GM04504 (cell line): Measurements from ENCODE around the gene CYB5D1.
A peak's percentile ranks its signal among the peaks of the same experiment; 100 is the strongest.
"Not testable (repeated sequence)": the region's sequence is repeated elsewhere in the genome, so short reads cannot be mapped to it uniquely, and the experiment has no call there.

ENCODE experiments used
- DNase-seq: peaks from one replicate; pipeline ENCODE4 v3.0.0-alpha.2; 2012; ENCODE audit warnings: low read depth

The CYB5D1 gene

DNA sequence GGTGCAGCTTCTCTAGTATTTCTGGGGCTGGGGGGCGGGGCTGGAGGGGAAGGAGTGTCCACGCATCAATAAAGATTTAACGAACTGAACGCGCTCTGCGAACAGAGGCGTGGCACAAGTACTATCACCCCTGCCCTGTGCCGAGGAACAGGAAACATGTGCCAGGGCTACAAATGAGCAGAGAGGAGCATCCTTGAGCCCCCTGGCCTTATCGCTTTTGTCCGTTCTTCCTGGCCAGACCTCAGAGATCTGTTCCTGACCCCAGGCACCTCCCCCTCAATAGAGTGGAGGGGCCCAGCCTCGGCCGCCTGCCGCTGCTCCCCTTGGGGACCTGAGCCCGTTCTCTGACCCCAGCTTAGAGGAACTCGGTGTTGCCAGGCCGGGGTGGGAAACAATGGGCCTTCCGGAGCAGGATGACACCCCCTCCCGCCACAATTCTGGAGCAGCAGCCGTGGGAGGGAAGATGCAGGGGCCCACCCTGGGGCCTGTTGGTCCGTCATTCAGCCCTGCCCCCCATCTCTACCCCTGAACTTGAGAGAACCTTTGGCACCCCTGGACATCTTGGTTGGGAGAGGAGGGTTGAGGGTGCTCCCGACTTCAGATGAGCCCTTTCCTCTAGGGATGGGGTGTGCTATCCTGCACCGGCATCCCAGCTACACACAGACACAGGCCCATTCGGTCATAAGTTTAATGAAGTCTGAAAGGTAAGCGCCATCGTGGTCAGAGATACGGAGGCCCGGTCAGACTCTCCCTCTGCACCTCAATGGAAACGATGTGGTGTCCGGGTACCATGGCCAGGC lies 1.6 kb upstream of the CYB5D1 start:
- no peak for DNase-seq

DNA sequence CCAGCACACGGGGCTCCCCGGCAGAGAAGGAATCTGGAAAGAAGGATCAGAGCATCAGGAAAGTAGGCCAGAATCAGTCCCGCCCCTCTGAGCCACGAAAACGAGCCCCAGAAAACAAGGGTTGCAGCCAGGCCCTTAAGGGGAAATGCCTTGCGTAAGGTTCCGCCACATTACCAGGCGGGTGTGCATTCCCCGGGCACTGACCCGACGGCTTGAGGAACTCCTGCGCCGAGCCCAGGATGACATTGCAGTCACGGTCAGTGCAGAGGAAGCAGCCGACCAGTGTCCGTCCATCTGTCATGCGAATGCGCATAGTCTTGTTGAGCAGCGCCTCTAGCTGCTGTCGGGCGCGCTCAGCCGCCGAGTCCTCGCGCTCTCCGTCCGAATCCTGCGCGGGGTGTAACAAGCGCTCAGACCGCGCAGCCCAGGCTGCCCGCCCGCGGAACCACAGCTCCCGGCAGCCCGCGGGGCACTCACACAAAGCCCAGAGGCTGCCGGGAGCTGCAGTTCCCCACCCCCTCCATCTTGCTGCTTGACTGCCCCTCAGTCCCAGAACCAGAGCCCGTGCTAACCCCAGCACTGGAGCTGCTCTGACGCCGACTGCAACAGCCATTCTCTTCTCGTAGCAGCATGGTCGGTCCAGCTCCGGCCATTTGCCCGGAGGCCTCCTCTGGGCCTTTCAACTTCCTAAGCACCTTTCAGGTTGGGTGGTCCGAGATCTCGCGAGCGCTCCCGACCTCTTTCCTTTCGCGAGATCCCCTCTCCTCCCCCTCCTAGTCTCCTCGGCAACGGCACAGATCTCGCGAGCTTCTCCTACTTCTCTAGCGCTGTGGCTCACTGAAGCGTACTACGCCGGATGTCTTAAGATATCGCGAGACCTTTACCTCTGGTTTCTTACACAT lies 741 bp upstream of the CYB5D1 start, which contains the start of gene NAA38:
TSS of gene NAA38 (minus strand) at position 749 of the 902 bp plus-strand sequence. CDS start at position 653, 96 bp downstream.
- DNase-seq = peak; percentile 99

DNA sequence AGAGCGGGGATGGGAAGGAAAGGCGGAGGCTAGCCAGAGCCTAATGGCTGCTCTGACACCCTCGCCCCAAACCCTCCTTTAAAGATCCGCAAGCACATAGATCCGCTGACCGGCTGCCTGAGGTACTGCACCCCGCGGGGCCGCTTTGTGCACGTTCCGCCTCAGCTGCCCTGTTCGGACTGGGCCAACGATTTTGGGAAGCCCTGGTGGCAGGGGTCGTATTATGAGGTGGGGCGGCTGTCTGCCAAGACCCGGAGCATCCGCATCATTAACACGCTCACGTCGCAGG lies 663 bp downstream of the CYB5D1 start:
- peak; percentile 22 for DNase-seq

DNA sequence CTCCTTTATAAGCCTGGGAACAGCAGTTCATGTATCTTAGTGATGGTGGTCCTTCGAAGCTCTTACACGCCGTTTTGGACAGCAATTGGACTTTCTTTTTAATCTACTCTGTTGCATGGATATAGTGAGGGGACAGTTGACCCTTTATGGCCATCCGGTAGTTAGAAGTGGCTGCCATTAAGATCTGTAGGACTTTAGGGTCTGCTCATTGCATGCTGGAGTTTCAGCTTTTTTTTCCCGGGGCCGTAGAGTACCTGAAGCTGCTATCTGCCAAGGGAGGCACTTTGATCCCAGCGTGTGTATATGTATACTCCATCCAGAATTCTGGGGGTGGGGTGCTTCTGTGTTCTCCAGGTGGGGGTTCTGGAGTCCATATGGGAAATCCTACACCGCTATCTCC lies 1.2 kb downstream of the CYB5D1 start:
- no peak for DNase-seq

DNA sequence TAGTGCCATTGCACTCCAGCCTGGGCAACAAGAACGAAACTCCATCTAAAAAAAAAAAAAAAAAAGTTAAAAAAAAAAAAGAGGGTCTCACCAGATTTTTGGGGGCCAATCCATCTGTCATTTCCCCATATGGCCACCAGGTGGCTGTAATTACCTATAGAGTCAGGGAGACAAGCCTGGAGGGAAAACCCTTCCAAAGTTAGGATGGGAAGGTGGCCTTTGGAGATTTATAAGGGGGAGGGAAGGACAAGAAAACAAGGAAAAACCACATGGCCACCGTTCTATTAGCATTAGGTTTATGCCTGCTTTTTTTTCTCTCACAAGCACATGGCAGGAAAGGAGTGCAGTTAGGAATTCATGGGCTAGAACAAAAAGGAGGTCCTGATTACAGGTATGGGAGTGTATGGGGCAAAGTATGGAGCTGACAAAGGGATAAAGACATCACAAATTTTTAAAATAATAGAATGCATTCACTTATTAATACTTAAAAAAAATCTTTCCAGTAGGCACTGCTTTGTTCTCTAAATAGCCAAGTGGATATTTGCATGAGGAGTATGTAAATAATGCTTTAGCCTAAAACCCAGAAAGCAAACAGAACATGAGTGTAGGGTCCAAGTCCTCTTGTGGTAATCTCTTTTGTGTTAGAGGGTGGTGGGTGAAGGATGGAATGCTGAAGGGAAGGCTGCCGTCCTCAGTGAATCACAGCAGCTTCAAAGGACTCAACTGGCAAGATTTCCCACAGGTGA lies 5.1 kb downstream of the CYB5D1 start:
- DNase-seq = no peak

DNA sequence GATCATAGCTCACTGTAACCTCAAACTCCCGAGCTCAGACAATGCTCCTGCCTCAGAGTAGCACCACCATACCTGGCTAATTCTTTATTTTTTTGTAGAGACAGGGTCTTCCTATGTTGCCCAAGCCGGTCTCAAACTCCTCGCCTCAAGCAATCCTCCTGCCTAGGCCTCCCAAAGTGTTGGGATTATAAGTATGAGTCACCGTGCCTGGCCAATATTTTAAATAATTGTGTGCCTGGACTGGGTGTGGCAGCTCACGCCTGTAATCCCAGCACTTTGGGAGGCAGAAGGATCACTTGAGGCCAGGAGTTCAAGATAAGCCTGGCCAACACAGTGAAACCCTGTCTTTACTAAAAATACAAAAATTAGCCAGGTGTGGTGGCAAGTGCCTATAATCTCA lies 6.6 kb downstream of the CYB5D1 start:
- not testable (repeated sequence) for DNase-seq

DNA sequence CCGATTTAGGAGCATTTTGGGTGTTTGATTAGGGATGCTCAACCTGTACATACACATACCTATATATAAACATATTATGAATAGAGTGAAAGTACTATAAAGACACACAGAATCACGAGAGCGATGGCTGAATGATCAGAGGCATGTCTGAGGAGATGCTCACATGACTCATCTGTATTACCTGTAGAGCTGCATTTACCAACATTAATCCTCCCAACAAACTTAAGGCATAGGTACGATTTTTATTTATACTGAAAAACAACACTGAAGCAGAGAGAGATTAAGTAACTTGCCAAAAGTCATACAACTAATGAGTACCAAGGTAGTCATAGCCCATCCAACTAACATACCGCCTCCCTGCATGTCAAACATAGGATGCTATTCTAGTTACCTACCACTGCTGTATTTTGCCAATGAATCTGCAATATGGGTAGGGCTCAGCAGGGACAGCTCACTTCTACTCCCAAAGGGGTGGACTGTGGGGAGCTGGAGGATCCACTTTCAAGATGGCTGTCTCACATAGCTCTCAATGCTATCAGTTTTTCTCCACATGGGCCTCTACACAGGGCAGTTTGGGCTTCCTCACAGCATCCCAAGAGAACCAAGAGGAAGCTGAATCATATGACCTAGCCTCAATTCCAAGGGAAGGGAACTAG lies 7.3 kb downstream of the CYB5D1 start:
- DNase-seq = no peak

DNA sequence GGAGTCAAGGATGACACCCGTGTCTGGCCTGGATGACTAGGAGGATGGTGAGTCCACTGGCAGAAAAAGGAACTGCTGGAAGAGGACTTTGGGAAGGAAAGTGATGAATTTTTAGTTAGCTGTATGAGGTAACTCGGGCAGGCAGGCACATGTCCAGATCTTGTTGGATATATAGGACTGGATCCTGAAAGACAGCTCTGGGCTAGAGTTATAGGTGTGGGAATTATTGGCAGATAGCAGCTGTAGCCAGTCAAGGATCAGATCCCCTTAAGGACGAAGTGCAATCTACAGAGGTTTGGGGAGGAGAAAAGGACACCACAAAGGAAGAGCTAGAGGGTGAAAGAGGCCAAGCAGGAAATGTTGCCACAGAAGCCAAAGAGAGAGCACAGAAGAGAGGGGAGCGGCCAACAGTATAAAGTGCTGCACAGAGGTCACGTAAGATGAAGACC lies 10.1 kb downstream of the CYB5D1 start:
- no peak for DNase-seq

DNA sequence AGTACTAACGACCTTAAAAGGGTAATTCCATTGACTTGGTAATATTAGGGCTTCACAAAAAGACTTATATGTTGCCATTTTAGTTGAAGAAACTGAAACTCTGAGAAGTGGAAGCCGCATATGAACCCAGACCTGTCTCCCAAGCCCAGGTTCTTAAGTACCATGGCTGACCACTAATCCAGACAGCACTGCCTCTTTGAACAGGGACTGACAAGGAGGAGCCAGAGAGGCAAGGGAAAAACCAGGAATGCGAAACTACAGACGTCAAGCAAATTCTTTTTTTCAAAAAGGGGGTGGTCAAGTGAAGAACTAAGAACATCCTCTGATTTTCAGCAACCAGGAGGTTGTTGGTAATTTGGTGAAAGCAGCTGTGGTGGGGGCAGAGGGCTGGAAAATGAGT lies 15.2 kb downstream of the CYB5D1 start:
- DNase-seq = no peak

DNA sequence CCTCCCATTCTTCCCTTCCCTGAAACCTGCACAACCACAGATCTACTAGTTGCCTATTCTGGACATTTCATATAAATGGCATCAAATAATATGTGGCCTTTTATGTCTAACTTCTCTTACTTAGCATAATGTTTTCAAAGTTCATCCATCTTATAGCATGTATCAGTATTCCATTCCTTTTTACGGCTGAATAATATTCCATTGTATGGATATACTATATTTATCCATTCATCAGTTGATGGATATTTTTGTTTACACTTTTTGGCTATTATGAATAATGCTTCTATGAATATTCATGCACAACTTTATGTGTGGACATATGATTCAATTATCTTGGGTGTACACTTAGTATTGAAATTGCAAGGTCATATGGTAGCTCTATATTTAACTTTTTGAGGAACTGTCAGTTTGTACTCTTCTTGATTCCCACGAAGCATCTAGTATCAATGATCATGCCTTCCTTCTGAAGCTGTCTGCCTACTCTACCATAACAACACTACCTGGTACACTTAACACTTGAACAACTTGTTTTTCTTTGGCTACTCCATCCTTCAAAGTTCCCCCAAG lies 18.1 kb downstream of the CYB5D1 start:
- DNase-seq = no peak

DNA sequence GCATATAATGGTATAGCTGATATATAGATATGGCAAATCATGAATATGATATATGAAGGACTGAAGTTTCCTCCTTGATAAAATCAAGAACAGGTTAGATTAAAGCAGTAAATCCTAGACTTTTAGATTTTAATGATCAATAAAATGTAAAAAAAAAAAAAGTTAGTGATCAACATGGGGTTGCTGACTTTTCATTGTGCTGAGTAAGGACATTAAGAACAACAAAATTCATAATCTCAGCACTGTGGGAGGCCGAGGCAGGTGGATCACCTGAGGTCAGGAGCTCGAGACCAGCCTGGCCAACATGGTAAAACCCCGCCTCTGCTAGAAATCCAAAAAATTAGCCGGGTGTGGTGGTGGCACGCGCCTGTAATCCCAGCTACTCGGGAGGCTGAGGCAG lies 20.4 kb downstream of the CYB5D1 start:
- no peak for DNase-seq

DNA sequence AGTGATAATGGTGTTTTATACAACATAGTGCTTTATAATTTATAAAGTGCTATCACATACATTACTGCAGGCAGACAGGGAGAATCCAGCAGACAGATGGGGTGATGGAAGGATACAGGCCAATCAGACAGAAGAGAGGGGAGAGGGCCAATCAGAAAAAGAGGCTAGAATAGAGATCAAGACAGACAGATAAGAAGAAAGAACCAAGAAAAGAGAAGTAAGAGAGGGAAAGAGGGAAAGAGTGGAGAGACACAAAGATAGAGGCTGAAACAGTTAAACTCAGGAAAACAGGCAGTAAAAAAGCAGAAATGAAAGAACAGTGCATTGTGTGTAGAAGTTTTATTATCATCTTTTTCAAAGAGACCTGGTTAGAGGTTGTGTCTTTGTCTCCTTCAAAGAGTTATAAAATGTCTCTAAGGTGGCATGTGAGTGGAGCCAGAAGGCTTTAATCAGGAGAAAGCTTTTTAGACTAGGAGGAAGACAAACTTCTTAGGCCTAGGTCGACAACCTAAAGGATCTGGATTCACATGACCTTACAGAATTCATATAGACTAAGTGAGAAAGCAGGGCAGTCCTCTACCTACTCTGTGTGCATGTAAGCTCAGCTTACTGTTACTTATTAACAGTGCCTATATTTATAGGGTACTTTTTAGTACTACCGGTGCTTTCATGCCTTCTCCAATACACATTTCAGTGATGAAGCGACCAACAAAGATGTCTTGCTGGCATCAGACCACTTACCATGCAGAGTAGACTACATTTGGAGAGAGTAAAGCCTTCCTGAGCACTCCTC lies 22.5 kb downstream of the CYB5D1 start:
- no peak for DNase-seq

DNA sequence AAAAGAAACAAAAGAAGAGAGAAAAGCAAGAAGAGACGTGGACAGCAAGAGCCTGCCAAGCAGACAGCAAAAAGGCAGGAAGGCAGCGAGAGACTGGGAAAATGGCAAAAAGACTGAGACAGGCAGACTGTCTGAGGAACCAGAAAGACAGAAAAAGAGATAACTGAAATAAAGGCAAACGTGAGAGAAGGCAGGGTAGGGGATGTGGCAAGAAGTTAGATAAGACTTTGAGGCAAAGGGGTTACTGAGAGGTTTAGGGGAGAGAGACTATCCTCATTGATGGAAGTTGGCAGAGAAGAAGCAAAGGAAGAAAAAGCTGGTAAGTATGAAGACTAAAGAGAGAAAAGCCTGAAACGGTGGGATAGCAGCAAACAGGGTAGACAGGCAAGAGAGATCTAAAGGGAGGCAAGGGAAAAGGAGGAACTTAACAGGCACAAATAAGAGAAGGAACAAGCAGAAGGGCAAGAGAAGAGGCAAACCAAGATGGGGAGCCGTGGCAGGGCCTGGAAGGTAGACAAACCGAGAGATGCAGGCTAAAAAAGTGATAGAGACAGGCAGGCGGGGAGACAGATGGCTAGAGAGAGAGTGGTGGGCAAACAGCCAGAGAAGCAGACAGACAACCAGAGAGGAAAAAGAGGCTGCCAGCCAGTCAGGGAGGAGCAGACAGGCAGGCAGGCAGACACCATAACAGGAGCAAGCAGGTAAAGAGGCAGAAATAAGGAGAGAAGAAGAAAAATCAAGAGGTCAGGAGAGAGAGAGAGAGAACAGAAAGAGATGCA lies 23.7 kb downstream of the CYB5D1 start:
- DNase-seq = no peak

DNA sequence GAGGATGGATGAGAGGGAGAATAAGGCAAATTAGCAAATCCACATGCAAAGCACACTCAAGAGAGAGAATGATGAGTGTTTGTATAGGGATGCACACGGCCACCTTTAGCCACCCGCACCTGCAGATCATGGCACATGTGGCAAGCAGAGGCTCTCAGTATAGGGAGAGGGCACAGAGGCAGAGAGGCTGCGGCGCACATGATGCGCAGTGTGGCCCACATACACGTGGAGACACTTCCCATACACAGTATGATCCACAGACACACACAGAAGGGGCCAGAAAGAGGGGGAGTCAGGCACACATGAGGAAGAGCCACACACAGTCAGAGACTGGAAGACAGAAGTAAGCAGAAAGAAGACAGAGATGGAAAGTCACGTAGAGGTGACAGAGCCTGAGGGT lies 24.3 kb downstream of the CYB5D1 start:
- no peak for DNase-seq

DNA sequence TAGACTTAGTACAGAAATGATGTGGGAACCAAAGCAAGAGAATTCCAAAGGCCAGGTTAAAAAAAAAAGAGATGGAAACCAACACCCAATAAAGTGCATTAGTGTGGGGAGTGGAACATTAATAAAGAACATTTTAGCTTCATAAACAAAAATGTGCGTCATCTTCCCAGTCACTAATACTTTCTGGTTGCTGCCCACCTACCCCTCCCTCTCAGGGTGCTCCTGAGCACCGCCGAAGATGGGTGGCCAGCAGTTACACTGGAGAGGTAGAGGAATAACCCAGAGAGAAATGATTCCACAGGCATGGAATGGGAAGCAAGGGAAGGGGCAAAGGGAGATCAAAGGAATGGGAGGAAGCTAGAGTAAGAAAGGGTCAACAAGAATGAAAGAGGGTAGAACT lies 24.8 kb downstream of the CYB5D1 start:
- DNase-seq = no peak

DNA sequence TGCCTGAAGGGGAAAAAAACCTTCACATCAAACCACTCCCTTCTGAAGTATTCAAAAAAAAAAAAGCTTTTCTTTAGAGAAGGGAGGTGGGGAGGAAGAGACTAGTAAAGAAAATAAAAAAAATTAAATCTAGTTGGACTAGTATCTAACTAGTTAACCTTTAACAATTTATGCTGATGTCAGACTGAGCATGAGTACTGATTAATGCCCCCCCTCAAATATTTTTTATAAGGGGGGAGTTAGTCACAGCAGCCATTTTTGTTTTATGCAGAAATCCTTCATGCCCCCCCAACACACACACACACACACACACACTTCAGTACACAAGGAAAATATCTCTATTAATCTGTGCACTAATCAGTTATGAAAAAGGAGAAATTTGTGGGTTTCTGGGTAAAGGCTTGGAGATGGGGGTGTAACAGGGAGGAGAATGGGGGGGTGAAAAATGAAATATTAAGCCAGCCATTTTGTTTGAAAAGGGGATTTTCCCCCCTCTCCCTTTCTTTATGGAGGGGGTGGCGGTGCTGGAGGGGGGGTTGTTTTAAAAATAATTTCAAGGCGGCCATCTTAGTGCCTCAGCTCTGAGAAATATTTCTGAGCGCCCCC lies 26.1 kb downstream of the CYB5D1 start:
- DNase-seq = no peak

DNA sequence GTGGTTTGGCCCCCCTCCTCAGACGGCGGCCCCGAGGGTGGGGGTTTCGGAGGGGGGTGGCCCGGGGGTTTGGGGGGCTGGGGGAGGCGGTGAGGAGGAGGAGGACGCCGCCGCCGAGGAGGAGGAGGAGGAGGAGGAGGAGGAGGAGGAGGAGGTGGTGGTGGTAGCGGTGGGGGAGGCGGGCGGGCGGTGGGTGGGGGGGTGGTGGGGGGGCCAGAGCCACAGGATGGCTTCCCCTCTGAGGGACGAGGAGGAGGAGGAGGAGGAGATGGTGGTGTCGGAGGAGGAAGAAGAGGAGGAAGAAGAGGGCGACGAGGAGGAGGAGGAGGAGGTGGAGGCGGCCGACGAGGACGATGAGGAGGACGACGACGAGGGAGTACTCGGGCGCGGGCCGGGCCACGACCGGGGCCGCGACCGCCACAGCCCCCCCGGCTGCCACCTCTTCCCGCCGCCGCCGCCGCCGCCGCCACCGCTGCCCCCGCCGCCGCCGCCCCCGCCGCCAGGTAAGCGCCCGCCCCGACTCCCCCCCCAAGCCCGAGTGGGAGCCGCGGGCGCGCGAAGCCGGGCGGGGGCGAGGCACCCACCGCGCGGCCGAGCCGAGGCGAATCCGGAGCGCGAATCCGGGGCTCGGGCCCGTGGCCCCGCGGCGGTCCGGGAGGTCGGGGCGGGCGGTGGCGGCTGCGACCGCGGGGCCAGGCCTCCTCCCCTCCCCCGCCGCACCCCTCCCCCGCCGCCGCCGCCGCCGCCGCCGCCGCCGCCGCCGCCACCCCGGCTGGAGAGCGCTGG lies 27.0 kb downstream of the CYB5D1 start:
- DNase-seq = no peak

DNA sequence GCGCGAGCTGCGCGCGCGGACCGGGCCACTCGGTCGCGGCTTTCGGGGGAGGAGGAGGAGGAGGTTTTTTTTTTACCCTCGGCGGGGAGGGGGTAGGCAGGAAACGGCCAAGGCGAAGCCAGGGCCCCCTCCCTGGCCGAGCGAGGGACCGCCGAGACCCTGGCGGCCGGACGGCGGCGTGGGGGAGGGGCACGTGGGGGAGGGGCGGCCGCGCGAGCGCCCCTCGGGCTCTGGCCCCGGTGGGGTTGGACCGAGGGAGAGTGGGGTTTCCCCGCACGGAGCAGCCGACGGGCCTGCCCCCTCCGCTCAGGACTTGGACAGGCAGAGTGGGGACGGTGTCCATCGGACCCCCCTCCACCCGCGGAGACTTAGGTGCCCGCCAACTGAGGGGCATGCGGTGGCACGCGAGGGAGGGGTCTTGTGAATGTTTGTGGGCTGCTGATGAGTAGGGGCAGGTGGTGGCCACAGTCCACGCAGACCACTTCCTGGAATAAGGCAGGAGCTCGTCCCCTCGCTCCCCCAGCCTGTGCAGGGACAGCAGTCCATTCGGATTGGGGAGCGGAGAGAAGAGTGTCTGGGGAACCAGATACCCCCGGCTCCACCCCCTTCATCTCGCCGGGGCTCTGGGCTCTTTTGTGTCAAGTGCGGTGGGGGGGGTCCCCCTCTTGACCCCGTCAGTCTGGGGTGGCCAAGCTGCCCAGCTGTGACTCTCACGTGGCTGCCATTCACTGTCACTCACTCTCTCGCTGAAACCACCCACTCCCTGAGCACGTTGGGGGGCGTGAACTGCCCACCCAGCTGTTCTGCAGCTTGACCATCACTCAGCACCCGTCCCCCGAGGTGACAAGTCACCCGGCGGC lies 27.8 kb downstream of the CYB5D1 start:
- DNase-seq = no peak
